Lower lobe of right lung (tissue), 2 donors: Measurements from ENCODE around the gene SLC39A10. TPM values are rescaled to one million over a fixed set of nuclear protein-coding genes. Genes with fewer than 3 reads are reported as not detected.

Experiments used
- ATAC-seq, 2 donors: fragments of 200-7000 bp; cut with Tn5 transposase; one replicate each; pipeline ENCODE4 v1.9.1; 2020 to 2022; ENCODE audit warnings: mild to moderate bottlenecking in 2 of 2, moderate library complexity in 2 of 2
- DNase-seq: peaks from one replicate; pipeline ENCODE4 v3.0.0-alpha.2; 2020
- H3K27ac ChIP-seq: fragments of 200-600 bp; one replicate; pipeline ENCODE4 v1.8.0; 2022
- H3K27me3 ChIP-seq: fragments of 200-600 bp; one replicate; pipeline ENCODE4 v1.8.0; 2022; ENCODE audit warnings: low read depth
- H3K36me3 ChIP-seq: fragments of 200-600 bp; one replicate; pipeline ENCODE4 v1.8.0; 2022; ENCODE audit warnings: mild to moderate bottlenecking
- H3K4me1 ChIP-seq: fragments of 200-600 bp; one replicate; pipeline ENCODE4 v1.8.0; 2022
- H3K4me3 ChIP-seq: fragments of 200-600 bp; one replicate; pipeline ENCODE4 v1.8.0; 2022; ENCODE audit warnings: mild to moderate bottlenecking
- H3K9me3 ChIP-seq: fragments of 200-600 bp; one replicate; pipeline ENCODE4 v1.8.0; 2022
- intact Hi-C: fragments of 100-400 bp; cut with DNase I; formaldehyde crosslinking; loops from one replicate; pipeline ENCODE4 v1.11.0; 2022
- total RNA-seq: library from RNA; stranded (reverse); fragmentation: NEBNext Ultra II Directional; extraction: Animal tissue kit (Norgen Biotek cat#: 25700); gene quantifications from one replicate; pipeline ENCODE4 v1.2.1, GENCODE V29; 2021
- TF ChIP-seq, protein P1 (sequence below): fragments of 200-600 bp; IDR thresholded peaks from one replicate; pipeline ENCODE4 v1.8.0; 2022; ENCODE audit warnings: antibody characterized with exemption, mild to moderate bottlenecking
- donor health status: DM: no; HTN: yes; CAD: no; lungs with severe emphysema.

SLC39A10 gene
- total RNA-seq, 1 donor from 2014 or later = 37.2 TPM

DNA sequence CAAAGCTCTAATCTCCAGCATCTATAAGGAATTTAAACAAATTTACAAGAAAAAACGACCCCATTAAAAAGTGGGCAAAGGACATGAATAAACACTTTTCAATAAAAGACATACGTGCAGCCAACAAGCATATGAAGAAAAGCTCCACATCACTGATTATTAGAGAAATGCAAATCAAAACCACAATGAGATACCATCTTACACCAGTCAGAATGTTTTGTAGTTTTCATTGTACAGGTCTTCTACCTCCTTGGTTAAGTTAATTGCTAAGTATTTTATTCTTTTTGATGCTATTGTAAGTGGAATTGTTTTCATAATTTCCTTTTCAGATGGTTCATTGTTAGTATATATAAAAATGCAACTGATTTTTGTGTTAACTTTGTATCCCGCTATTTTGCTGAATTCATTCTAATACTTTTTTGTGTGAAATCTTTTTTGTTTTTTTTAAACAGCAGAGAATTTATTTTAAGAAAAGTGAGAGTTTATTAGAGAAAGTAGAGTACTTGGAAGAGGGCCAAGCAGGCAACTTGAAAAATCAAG lies 40.7 kb downstream of the SLC39A10 start:
- DNase-seq (no peak), ATAC-seq (no peak)
- Histone ChIP-seq H3K4me1 (no peaks in the 10 kb centered on the region), H3K36me3 (no peaks in the 10 kb centered on the region), H3K27me3 (no peaks in the 10 kb centered on the region), H3K9me3 (peaks cover 15% of the 10 kb centered on the region), H3K4me3 (no peak overlapping the region), H3K27ac (no peak overlapping the region)
- TF ChIP-seq, protein P1, sequence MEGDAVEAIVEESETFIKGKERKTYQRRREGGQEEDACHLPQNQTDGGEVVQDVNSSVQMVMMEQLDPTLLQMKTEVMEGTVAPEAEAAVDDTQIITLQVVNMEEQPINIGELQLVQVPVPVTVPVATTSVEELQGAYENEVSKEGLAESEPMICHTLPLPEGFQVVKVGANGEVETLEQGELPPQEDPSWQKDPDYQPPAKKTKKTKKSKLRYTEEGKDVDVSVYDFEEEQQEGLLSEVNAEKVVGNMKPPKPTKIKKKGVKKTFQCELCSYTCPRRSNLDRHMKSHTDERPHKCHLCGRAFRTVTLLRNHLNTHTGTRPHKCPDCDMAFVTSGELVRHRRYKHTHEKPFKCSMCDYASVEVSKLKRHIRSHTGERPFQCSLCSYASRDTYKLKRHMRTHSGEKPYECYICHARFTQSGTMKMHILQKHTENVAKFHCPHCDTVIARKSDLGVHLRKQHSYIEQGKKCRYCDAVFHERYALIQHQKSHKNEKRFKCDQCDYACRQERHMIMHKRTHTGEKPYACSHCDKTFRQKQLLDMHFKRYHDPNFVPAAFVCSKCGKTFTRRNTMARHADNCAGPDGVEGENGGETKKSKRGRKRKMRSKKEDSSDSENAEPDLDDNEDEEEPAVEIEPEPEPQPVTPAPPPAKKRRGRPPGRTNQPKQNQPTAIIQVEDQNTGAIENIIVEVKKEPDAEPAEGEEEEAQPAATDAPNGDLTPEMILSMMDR = no peak
- intact Hi-C loops = no loop called here

DNA sequence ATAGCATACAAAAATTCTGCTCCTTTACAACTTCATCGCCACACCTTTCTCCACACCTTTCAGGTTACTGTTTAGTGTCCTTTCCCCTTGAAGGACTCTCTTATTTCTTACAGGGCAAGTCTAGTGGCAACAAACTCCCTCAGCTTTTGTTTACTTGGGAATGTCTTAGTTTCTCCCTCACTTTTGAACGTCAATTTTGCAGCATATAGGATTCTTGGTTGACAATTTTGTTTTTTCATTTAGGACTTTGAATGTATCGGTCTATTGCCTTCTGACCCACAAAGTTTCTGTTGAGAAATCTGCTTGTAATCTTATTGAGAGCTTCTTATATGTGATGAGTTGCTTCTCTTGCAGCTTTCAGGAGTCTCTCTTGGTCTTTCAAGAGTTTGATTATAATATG lies 43.5 kb downstream of the SLC39A10 start:
- Histone ChIP-seq H3K27me3 (no peaks in the 10 kb centered on the region), H3K4me3 (no peak overlapping the region), H3K9me3 (peaks cover 15% of the 10 kb centered on the region), H3K27ac (no peak overlapping the region), H3K4me1 (no peaks in the 10 kb centered on the region), H3K36me3 (no peaks in the 10 kb centered on the region)
- no peak for DNase-seq
- ATAC-seq = no peak
- TF ChIP-seq, protein P1 = no peak
- intact Hi-C loops = no loop called here

DNA sequence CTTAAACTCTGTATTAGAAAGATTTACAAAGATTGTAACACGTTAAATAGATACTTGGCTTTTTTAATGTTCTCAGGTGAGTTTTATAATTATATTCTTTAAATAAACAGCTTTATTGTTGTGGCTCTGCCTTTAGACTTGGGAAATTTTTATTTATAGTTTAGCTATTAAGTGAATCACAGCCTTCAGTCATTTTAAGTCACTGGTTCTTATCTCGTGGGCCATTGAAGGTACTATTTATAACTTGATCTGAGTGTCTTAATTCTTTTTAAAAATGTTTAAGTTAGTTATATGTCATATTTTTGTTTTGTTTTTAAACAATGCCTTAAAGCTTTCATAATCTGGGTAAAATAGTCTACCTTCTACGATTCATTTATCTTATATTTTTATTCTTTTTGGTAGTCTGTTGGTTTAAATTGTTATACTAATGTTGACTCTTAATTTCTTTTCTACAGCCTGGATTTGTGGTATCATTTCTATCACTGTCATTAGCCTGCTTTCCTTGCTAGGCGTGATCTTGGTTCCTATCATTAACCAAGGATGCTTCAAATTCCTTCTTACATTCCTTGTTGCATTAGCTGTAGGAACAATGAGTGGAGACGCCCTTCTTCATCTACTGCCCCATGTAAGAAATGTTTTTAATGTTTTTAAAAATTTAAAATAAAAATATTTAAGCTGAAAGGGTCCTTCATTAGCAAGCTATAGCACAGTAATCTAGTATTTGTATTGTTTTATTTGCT lies 49.3 kb downstream of the SLC39A10 start:
- Histone ChIP-seq H3K27me3 (no peaks in the 10 kb centered on the region), H3K4me3 (no peak overlapping the region), H3K9me3 (peaks cover under 1% of the 10 kb centered on the region), H3K27ac (no peak overlapping the region), H3K36me3 (peaks cover 9% of the 10 kb centered on the region), H3K4me1 (no peaks in the 10 kb centered on the region)
- TF ChIP-seq, protein P1 = no peak
- DNase-seq (no peak), ATAC-seq (no peak)
- intact Hi-C loops = no loop called here

DNA sequence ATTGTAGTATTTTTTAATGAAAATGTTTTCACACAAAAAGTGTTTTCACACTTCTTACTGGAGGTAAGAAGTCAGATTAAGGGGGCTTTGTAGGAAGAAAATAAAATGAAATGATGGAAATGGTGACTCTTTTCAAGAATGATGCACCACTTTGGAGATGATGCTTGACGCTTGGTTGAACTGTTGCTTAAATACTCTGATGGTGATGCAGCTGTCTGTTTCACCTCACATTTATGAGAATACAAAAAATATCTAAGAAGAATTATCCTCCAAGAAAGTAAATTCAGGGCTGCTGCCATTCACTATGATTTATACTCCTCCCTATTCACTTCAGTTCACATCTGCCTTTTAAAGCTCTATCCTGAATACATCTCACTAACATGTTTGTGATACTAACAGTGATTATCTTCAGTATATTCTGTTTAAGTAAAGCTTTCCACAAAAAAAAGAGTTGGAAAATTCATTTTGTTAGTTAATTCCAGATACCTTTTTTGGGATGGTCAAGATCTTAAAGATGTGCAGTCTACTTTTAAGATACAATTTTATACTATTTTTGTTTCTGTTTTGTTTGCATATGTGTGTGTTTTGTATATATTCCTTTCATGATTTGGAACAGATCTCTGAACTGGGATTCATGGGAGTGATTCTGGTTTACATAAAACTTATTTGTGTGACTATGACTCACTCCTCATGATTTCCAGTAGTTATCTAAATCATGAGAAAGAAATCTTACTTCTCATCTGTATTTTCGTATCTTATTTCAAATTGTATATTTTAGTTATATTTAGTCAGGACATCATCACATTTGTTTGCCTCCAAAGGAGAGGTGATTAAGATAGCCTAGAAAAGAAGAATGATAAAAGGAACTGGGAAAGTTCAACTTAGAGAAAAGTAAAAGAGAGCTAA lies 53.1 kb downstream of the SLC39A10 start:
- peaks cover 29% of the 10 kb centered on the region for H3K36me3 ChIP-seq
- H3K4me1 ChIP-seq = no peaks in the 10 kb centered on the region
- H3K4me3 ChIP-seq = no peak overlapping the region
- DNase-seq (no peak), ATAC-seq (no peak)
- no peak overlapping the region for H3K27ac ChIP-seq
- intact Hi-C loops = no loop called here
- H3K9me3 ChIP-seq = no peaks in the 10 kb centered on the region
- TF ChIP-seq, protein P1 = no peak
- no peaks in the 10 kb centered on the region for H3K27me3 ChIP-seq

DNA sequence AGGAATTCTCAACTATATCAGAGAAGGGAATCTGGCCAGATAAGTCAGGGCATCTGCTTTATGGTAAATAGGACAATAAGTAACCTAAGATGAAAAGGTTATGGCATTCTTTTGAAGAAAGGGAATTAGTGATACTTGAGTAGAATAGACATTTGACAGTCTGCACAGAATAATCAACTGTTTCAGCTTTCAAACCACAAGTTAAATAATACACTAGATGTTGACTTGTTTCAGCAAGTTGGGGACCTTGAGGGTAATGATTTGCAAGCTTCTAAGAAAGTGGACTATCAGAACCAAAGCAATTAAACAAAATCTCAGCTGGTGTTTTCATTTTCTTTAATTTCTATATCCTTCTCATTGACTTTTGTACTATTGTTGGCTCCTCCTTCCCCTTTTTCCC lies 54.5 kb downstream of the SLC39A10 start:
- Histone ChIP-seq H3K9me3 (no peaks in the 10 kb centered on the region), H3K36me3 (peaks cover 42% of the 10 kb centered on the region), H3K27me3 (no peaks in the 10 kb centered on the region), H3K4me1 (no peaks in the 10 kb centered on the region), H3K4me3 (no peak overlapping the region), H3K27ac (no peak overlapping the region)
- intact Hi-C loops = no loop called here
- ATAC-seq (no peak), DNase-seq (no peak)
- TF ChIP-seq, protein P1 = no peak
